C1 segment of cervical spinal cord (tissue), 14 donors: ENCODE measurements around the gene SH3PXD2B.
A peak's percentile ranks its signal among the peaks of the same experiment; 100 is the strongest.
"Not testable (repeated sequence)": the region's sequence is repeated elsewhere in the genome, so short reads cannot be mapped to it uniquely, and the experiment has no call there.

Experiments
- DNase-seq, 14 donors: peaks; one replicate each; lab custom pipeline; 2025; lab: John Stamatoyannopoulos, UW

SH3PXD2B gene

DNA sequence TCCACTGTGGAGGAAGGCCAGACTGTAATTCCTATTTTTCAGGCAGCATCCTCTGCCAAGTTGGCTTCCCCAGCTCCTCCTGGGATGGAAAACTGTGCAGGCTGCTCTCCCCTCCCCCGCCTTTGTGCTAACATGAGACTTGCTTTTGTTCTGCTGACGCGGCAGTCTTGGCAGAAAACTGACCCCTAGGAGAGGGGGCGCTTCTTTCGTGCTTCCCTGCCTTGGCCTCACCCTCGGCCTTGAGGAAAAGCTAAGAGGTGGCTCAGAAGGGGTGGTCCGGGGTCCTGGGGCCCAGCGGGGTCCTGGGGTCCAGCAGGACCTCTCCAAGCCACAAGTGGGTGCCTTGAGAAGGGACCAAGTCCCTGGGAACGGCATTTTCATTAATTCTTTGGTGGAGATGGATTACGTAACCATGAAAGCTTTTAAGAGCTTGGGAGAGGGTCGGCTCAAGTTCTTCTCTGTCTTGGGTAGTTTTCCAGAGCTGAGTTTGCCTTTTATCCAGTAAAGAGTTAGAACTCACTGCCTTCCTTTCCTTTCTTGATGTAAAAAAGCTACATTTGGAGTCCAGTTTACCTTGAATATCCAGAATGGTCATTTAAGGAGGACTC is 51.0 kb downstream of the SH3PXD2B start:
- peak in 12 of 14 donors; percentile 55 to 86 (median 76) for DNase-seq

DNA sequence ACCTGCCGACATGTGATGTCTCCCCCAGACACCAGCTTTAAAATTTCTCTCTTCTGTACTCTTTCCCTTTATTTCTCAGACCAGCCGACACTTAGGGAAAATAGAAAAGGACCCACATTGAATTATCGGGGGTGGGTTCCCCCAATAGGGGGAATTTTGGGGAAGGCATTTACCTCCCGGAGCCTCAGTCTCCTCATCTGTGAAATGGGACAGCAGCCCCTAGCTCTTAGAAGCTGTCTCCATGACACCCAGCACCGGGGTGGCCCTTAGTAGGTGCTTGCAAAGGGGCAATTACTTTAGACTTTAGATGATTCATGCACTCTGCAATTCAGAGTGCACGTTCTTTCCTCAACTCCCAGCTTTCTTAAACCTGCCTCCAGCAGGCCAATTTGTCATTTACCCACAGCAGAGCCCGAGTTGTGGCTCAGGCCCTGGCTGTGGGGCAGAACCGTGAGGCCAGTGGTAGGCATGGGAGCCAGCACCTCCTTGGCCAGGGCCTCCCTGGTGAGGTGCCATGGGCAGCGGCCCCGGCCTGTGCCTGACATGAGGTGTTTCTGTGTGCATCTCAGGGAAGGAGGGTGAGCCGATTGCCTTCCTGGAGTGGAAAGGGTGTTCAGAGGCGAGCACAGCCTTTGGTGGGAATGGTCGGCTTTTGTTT is 51.7 kb downstream of the SH3PXD2B start:
- DNase-seq: no peak

DNA sequence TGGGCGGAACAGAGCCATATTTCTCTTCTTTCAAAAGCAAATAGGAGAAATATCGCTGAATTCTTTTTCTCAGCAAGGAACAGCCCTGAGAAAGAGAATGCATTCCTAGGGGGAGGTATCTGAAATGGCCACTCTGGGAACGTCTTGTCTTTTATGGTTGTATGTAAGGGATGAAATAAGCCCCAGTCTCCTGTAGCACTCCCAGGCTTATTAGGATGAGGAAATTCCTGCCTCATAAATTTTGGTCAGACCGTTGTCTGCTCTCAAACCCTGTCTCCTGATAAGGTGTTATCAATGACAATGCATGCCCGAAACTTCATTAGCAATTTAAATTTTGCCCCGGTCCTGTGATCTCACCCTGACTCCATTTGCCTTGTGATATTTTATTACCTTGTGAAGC is 52.3 kb downstream of the SH3PXD2B start:
- DNase-seq: not testable (repeated sequence)

DNA sequence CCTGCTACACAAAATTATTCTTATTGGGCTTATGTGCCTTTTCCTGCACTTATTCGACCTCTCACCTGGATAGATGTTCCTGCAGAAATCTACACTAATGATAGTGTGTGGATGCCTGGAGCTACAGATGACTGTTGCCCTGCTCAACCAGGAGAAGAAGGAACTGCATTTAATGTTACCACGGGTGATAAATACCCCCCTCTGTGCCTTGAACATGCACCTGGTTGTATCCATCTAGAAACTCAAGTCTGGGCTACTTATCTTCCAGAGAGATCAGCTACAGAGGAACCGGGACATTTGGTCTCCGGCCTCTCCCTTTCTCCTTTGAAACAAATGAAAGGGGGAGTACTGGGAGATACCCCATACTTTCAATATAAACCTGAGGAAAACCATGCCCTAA is 54.5 kb downstream of the SH3PXD2B start:
- no peak for DNase-seq

DNA sequence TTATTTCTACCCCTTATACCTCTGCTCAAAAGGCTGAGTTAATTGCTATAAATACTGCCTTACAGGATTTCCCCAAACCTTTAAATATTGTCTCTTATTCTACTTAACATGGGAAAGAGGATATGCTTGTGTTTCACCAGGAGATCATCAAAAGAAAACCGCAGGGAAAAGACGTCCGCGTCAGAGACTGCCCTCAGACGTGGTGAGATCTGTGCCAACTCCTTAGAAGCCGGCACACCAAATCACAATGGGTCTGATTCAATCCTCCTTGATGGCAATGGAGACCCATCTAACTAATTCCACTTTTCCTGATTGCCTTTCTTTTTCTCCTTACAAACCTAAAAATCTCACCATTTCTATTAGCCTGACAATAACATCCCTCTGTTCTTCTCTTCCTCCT is 55.0 kb downstream of the SH3PXD2B start:
- DNase-seq: no peak

DNA sequence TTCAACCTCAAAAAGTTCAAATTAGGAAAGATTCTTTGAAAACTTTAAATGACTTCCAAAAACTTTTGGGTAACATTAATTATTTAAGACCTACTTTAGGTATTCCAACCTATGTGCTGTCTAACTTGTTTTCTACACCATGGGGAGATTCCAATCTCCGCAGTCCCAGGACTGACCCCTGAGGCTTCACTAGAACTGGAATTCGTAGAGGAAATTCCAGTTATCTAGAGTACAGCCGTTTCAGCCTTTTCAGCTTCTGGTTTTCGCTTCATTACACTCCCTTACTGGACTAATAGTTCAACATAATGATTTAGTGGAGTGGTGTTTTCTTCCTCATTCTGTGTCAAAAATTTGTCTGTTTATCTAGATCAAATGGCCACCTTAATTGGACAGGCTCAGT is 55.7 kb downstream of the SH3PXD2B start:
- DNase-seq: not testable (repeated sequence)

DNA sequence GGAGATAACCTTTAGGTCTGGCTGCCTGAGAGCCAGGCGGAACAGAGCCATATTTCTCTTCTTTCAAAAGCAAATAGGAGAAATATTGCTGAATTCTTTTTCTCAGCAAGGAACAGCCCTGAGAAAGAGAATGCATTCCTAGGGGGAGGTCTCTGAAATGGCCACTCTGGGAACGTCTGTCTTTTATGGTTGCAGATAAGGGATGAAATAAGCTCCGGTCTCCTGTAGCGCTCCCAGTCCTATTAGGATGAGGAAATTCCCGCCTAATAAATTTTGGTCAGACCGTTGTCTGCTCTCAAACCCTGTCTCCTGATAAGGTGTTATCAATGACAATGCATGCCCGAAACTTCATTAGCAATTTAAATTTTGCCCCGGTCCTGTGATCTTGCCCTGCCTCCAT is 57.3 kb downstream of the SH3PXD2B start:
- DNase-seq: not testable (repeated sequence)

DNA sequence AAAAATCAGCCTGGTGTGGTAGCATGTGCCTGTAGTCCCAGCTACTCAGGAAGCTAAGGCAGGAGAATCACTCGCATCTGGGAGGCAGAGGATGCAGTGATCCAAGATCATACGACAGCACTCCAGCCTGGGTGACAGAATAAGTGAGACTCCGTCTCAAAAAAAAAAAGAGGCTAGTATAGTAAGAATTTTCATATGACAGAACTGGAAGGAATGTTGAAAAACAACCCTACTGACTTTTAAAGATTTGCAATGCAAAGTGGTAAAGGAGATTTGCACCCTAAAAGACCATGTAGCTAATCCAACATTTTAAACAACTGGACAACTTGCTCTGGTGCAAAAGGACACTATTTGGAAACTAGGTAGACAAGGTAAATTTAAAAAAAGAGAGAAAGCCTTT is 58.1 kb downstream of the SH3PXD2B start:
- DNase-seq: no peak

DNA sequence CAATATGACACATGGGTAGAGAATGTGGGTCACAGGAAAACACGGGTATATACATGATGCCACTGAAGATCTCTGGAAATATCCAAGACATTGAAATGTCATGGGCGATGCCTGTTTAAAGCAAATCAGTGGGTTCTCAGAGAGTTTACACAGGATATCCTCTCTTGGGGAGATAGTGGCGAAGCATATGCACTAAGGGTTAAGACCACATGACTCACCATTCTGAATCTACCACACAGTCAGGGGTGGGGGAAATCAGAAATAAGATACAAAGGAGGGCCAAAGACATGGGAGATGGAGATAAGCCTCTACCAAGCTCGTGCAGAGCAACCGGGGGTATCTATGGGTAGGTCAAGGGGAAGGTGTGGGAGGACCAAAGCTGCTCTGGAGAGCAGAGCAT is 58.8 kb downstream of the SH3PXD2B start:
- no peak for DNase-seq

DNA sequence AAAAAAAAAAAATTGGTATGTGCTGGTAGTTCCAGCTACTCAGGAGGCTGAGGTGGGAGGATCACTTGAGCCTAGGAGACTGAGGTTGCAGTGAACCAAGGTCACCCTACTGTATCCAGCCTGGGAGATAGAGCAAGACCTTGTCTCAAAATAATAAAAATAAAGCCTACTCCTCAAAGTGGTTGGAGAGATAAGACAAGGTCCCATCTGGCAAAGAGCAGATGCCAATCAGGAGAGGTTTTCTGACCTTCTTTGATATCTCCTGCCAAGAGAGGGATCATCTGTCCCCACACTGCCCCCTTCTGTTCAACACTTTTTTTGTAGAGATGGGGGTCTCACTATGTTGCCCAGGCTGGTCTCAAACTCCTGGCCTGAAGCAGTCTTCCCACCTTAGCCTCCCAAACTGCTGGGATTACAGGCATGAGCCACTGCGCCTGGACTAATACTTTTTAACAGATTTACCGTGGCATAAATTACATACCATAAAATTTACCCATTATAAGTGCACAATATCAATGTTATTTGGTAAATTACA is 64.7 kb downstream of the SH3PXD2B start:
- DNase-seq: no peak

DNA sequence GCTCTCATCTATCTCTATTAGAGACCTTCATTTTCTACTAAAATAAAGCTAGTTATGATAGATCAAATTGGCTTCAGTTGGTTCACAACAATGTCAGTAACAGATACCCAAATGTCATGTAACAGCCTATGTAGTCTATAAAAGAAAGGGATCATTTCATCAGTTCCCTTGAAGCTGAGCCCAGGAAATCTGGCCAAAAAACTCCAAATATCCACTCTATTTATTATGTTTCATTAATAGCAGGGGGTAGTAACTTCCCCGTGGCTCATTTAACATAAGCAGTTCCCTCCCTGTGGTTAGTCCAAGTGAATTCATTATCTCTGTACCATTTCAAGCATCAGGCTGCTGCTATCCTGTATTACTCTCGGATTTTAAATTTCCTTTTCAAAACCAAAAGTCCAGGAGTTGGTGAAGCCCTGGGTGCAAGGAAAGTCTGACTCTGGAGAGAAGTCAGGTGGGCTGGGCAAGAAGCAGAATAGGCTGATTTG is 66.0 kb downstream of the SH3PXD2B start:
- no peak for DNase-seq

DNA sequence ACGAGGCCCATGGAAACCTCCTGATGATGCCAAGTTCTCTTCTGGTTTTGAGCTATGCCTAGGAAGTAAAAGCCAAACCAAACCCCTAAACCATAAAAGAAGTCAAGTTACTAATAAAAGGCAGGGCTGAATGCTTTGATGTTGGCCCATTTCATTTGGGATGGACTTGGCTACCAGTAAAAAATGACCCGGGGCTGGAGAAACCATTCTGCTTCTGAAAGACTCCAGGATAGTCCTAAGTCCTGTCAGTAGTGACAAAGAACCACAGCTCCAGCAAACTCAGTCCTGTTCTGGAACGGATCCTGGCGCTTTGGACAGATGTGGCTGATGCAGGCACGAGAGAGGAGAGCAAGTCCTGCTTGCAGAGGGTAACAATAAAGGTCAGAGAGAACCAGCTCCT is 68.6 kb downstream of the SH3PXD2B start:
- DNase-seq: no peak

DNA sequence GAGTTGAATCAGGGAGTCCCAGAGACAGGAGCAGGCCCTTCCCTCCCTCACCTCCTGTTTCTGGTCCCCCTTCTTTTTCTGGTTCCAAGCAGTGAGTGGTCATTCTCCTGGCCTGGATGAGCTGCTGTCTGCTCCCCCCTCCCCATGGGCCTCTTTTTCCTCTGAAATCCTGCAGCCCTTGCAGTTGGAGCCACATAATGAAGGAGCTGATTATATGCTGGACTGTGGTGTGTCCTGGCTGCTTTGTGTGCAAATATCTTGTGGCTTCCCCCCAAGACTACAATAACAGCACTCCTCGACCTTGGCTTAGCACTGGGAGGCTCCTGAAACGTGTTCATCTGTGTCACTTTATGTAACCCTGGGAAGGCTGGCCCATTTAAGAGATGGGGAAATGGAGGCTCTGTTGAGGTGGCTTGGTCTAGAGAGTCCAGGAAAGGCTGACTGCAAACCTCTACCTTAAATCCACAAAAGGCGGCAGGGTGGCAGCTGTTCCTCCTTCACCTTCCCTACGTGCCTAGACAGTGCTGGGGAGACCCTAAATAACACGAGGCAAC is 69.2 kb downstream of the SH3PXD2B start:
- no peak for DNase-seq

DNA sequence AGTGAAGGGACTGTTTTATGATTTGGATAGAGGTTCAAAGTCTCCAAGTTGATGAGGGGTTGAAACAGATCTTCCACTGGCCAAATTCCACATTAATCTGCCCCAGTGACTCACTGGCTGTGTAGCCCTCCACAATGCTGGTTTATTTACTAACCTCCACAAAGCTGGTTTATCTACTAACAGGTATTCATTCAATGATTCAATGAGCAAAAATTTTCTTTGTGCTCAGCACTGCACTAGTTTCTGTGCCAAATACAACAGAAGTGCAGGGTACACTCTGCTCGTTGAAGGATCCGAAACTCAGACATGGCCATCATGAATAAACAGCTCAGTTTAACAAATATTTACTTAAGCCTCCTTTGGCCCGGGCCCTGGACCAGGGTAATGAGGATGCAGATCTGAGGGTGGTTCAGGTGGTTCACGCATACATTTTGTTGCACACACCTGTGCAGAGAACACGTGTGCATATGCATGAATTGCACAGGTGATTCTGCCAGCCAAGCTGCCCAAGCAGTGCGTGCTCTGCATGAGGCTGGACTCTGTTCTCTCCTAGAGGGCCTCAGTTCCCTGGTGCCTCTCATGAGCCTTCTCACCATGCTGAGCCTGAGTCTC is 71.0 kb downstream of the SH3PXD2B start:
- no peak for DNase-seq

DNA sequence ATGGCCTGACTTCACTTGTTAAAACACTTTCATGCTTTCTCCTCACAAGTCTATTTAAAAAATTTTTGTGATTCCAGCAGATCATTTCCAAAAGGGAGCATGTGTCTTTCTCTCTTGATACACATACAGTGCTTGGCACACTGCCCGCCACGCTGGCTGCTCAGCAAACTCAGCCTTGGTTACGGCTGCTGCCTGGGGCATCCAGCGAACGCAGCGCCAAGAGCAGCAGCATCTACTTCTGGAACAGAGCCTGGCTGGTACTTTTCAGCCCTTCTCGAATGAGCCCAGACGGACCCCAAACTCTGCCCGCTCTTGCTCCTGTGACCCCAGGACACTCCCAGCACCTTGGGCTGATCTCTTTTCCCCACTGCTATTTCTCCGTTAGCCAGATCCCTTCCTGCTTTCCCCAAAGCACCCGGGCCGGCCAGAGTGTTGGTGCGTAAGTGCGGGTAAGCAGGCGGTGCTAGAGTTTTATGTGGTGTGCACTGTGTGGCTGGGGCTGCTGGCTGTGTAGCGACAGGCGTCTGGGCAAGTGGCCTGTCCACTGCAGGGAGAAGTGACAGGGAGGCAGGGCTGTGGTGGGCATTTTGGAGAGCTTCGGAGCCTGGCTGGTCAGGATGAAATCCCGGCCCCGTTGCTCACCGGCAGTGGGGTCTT is 73.2 kb downstream of the SH3PXD2B start:
- DNase-seq: peak in 12 of 14 donors; percentile 21 to 80 (median 58)

DNA sequence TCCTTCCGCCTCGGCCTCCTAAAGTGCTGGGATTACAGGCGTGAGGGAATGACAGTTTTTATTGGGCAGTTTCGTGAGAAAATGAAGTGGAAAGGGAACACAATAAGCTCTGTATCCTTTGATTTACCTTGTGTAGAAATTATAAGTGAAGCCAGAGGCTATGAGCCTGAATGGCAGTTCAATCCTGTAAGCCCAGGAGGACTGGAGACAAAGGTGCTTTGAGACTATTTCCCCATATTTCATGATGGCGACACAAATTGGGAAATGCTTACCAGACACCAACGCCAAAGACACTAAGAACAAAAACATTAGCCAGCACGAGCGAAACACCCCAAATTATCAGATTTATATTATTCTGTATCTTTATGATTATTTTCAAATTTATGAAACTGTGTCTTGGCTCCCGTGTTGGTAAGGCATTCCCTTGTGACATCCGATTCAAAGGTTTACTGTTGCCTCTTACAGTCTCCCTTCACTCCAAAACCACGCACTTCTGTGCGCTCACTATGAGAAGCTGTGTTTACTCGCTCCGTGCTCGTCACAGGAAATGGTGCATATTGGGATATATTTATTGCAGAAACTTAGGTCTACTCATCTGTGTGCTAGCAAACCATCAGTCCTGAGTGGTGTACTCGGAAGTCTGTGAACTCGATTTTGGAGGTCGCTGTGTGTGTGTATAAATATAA is 73.9 kb downstream of the SH3PXD2B start:
- DNase-seq: no peak

DNA sequence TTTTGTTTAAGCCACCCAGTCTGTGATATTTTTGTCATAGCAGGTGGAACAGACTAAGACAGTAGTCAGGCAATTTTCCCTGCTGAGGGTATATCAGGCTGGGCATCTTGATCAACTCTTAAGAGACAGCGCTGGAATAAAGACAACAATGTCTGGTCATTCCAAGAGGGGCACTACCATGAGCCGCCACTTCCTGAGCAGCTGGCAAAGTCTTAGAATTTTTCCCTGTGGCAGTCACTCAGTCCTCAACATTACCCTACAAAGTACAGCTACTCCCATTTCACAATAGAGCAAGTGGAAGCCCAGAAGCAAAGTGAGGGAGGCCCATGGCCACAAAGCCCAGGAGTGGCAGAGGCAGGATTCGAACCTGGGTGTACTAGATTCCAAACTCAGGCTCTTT is 74.8 kb downstream of the SH3PXD2B start:
- no peak for DNase-seq

DNA sequence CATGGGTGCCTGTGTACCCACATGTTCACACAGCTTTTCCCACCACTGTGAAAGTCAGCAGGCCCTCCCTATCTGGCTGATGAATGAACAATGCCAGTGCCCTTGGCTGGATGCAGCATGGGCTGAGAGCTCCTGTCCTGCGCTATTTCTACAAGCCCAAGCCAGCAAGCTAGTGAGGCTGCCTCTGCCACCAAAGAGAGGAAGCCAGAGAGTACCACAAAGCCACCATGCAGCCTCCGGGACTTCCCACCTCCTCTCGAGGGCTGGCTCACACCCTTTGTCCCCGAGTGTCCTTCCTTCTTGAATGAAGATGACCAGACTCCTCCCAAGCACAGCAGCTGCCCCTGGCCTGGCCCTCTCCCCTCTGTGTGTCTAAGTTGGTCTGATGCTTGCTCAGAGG is 76.5 kb downstream of the SH3PXD2B start:
- peak in 2 of 14 donors; percentile 8 to 10 for DNase-seq

DNA sequence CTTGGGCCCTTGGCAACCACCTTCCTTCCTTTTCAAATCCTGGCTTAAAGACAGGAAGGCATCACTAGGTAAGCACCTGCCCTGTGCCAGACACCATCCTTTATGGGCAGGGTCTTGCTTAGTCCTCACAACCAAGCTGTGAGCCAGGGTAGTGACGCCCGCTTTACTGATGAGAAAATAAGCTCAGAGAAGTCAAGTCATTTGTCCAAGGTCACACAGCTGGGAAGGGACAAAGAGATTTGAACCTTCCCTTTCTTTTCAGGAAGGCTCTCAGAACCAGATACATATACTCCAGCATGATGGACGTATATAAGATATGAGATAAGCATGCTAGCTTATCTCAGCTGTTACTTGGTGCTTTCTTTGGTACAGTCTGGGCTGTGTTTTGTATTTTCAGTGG is 76.9 kb downstream of the SH3PXD2B start:
- DNase-seq: no peak

DNA sequence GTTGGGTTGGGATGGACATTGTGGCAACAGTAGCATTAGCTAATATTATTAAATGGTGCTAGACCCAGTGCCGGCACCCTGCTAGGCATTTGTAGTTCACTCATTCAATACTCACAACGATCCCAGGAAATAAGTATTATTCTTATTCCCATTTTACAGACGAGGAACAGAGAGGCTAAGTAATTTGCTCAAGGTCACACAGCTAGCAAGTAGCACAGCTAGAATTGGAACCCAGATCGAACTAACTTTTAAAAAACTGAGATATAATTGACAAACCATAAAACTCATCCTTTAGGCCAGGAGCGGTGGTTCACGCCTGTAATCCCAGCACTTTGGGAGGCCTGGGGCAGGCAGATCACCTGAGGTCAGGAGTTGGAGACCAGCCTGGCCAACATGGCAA is 79.5 kb downstream of the SH3PXD2B start:
- no peak for DNase-seq

DNA sequence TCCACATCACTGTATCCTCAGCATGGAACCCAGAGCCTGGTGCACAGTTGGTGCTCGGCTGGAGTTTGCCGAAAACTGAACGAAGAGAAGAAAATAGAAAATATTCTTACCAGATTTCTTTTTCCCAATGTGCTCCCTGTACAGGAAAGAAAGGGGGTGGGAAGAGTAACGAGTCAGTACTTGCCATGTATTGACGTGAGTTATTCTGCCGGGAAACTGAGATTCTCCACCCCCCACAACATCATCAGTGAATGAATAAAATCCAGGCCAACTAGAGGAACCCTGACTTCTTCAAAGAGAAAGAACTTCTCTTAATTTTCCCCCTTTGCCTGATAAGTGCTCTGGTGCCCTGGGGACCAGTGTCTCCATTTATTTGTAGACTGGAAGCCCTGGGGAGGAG is 80.6 kb downstream of the SH3PXD2B start:
- no peak for DNase-seq
